ENCODE results near the gene OPRM1.
"Not testable (repeated sequence)": the region's sequence is repeated elsewhere in the genome, so short reads cannot be mapped to it uniquely, and the experiment has no call there.

OPRM1 gene

GRCh38 chr6:154167126-154167525 lies 128.1 kb downstream of the OPRM1 start:
- Histone ChIP-seq H3K9me3 (ENCODE audit: control insufficient read depth, insufficient read depth, low read length) (no peaks in the 10 kb centered on the region), H3K27me3 (ENCODE audit: control insufficient read depth, low read length) (no peaks in the 10 kb centered on the region), H3K79me2 (ENCODE audit: control insufficient read depth, low read length) (no peaks in the 10 kb centered on the region), H3K9me2 (replicated peaks; ENCODE audit: control insufficient read depth, low read length) (no peaks in the 10 kb centered on the region; the same call in 1 of the 2 replicates), H3K4me1 (ENCODE audit: control insufficient read depth, low read length) (no peaks in the 10 kb centered on the region), H3F3A (ENCODE audit: control insufficient read depth, insufficient read depth) (no peaks in the 10 kb centered on the region), H3K4me2 (ENCODE audit: low read length) (no peak overlapping the region), H3K36me3 (ENCODE audit: control insufficient read depth, low read length) (no peaks in the 10 kb centered on the region), H3K27ac (ENCODE audit: low read depth, low read length) (no peak overlapping the region), H4K20me1 (ENCODE audit: control insufficient read depth, insufficient read depth, low read depth, low read length) (no peaks in the 10 kb centered on the region), H3K4me3 (ENCODE audit: low read length) (no peak overlapping the region)
- TF ChIP-seq EZH2phosphoT487 (IDR thresholded peaks at IDR 0.05; ENCODE audit: borderline replicate concordance, low read length): no peak
- TF ChIP-seq CTCF (IDR thresholded peaks at IDR 0.05; ENCODE audit: low read depth, low read length, poor library complexity, severe bottlenecking): no peak

DNA sequence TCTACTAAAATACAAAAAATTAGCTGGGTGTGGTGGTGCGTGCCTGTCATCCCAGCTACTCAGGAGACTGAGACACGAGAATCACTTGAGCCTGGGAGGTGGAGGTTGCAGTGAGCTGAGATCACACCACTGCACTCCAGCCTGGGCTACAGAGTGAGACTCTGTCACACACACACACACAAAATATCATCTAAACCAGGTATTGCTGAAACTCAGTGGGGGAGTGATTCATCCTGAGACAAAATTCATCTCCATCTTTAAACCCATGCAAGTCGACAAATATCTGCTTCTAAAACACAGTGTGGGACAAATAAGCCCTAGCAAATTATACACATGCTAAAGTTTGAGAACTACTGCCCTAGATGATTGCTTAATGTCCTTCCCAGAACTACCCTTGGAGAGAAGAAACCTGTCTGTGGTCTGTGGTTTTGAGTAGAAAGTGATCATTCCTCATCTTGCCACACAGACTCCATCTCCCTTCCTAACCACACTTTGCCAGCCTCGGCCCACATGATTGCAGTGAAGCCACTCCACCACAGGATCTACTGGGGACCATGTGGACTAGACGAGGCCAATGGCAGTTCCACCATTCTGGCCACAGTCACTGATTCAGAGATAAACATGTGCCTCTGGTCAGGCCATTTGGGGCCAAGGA lies 130.3 kb downstream of the OPRM1 start:
- H3K9me3 ChIP-seq (ENCODE audit: control insufficient read depth, insufficient read depth, low read length): no peaks in the 10 kb centered on the region

GRCh38 chr6:154170106-154170505 lies 131.1 kb downstream of the OPRM1 start:
- TF ChIP-seq CTCF (IDR thresholded peaks at IDR 0.05; ENCODE audit: low read depth, low read length, poor library complexity, severe bottlenecking) (no peak), EZH2phosphoT487 (IDR thresholded peaks at IDR 0.05; ENCODE audit: borderline replicate concordance, low read length) (no peak)
- no peaks in the 10 kb centered on the region for H3K9me3 ChIP-seq (ENCODE audit: control insufficient read depth, insufficient read depth, low read length)

More for the DNA sequence above, 130.3 kb downstream of the OPRM1 start:
- TF ChIP-seq CTCF (IDR thresholded peaks at IDR 0.05; ENCODE audit: low read depth, low read length, poor library complexity, severe bottlenecking) (no peak), EZH2phosphoT487 (IDR thresholded peaks at IDR 0.05; ENCODE audit: borderline replicate concordance, low read length) (no peak)
- Histone ChIP-seq H3F3A (ENCODE audit: control insufficient read depth, insufficient read depth) (no peaks in the 10 kb centered on the region), H3K27me3 (ENCODE audit: control insufficient read depth, low read length) (no peaks in the 10 kb centered on the region), H3K36me3 (ENCODE audit: control insufficient read depth, low read length) (no peaks in the 10 kb centered on the region), H3K27ac (ENCODE audit: low read depth, low read length) (no peak overlapping the region), H3K79me2 (ENCODE audit: control insufficient read depth, low read length) (no peaks in the 10 kb centered on the region), H4K20me1 (ENCODE audit: control insufficient read depth, insufficient read depth, low read depth, low read length) (no peaks in the 10 kb centered on the region), H3K4me1 (ENCODE audit: control insufficient read depth, low read length) (no peaks in the 10 kb centered on the region), H3K4me2 (ENCODE audit: low read length) (no peak overlapping the region), H3K9me2 (replicated peaks; ENCODE audit: control insufficient read depth, low read length) (no peaks in the 10 kb centered on the region), H3K4me3 (ENCODE audit: low read length) (no peak overlapping the region)

GRCh38 chr6:154172393-154172792 lies 133.4 kb downstream of the OPRM1 start:
- H4K20me1 ChIP-seq (ENCODE audit: control insufficient read depth, insufficient read depth, low read depth, low read length); H3K79me2 ChIP-seq (ENCODE audit: control insufficient read depth, low read length); H3F3A ChIP-seq (ENCODE audit: control insufficient read depth, insufficient read depth); H3K9me2 ChIP-seq (replicated peaks; ENCODE audit: control insufficient read depth, low read length); H3K9me3 ChIP-seq (ENCODE audit: control insufficient read depth, insufficient read depth, low read length); H3K36me3 ChIP-seq (ENCODE audit: control insufficient read depth, low read length); H3K4me2 ChIP-seq (ENCODE audit: low read length); H3K27ac ChIP-seq (ENCODE audit: low read depth, low read length); H3K4me1 ChIP-seq (ENCODE audit: control insufficient read depth, low read length); H3K27me3 ChIP-seq (ENCODE audit: control insufficient read depth, low read length); H3K4me3 ChIP-seq (ENCODE audit: low read length): not testable (repeated sequence)

More at GRCh38 chr6:154170106-154170505, 131.1 kb downstream of the OPRM1 start:
- Histone ChIP-seq H3K27me3 (ENCODE audit: control insufficient read depth, low read length) (no peaks in the 10 kb centered on the region), H3K27ac (ENCODE audit: low read depth, low read length) (no peak overlapping the region), H3K4me3 (ENCODE audit: low read length) (no peak overlapping the region), H3K36me3 (ENCODE audit: control insufficient read depth, low read length) (no peaks in the 10 kb centered on the region), H3K9me2 (replicated peaks; ENCODE audit: control insufficient read depth, low read length) (no peaks in the 10 kb centered on the region), H3K4me2 (ENCODE audit: low read length) (no peak overlapping the region), H3K79me2 (ENCODE audit: control insufficient read depth, low read length) (no peaks in the 10 kb centered on the region), H3K4me1 (ENCODE audit: control insufficient read depth, low read length) (no peaks in the 10 kb centered on the region), H3F3A (ENCODE audit: control insufficient read depth, insufficient read depth) (no peaks in the 10 kb centered on the region), H4K20me1 (ENCODE audit: control insufficient read depth, insufficient read depth, low read depth, low read length) (no peaks in the 10 kb centered on the region)
